Sigmoid colon (tissue), 3 donors: Measurements from ENCODE around the gene PACRG.

Experiments
- POLR2A ChIP-seq, 2 donors: fragments of 450-650 bp; IDR thresholded peaks; one replicate each; pipeline ENCODE4 v1.6.1; 2016; ENCODE audit warnings: antibody characterized with exemption in 2 of 2, mild to moderate bottlenecking in 2 of 2, moderate library complexity in 2 of 2
- TF ChIP-seq, protein P1 (sequence below), 4 experiments: fragments of 450-650 bp in 3 of 4; fragments of 200-600 bp in 1 of 4; IDR thresholded peaks; one replicate each; pipeline ENCODE4 v1.5.1; 2016 to 2019; ENCODE audit warnings: antibody characterized with exemption in 4 of 4, mild to moderate bottlenecking in 3 of 4, moderate library complexity in 2 of 4

DNA sequence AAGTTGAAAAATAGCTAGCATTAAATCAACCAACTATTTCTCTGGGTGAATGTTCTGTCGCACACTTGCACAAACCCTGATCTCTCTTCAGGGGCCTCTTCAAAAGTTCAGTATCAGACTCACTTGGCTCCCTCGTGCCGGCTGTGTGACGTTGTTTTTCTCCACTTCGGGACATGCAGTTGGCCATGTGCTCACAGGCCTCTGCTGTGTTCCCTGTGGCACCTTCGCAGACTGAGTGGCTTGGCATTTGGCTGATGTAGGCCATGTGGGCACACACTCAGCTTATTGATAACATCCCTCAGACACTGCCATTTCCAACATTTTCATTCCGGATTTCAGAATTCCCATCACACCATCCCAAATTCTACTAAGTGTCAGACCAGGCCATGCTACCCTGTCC is 49.3 kb downstream of the PACRG start:
- no peak for TF ChIP-seq POLR2A (IDR thresholded peaks at IDR 0.05)
- TF ChIP-seq, protein P1, sequence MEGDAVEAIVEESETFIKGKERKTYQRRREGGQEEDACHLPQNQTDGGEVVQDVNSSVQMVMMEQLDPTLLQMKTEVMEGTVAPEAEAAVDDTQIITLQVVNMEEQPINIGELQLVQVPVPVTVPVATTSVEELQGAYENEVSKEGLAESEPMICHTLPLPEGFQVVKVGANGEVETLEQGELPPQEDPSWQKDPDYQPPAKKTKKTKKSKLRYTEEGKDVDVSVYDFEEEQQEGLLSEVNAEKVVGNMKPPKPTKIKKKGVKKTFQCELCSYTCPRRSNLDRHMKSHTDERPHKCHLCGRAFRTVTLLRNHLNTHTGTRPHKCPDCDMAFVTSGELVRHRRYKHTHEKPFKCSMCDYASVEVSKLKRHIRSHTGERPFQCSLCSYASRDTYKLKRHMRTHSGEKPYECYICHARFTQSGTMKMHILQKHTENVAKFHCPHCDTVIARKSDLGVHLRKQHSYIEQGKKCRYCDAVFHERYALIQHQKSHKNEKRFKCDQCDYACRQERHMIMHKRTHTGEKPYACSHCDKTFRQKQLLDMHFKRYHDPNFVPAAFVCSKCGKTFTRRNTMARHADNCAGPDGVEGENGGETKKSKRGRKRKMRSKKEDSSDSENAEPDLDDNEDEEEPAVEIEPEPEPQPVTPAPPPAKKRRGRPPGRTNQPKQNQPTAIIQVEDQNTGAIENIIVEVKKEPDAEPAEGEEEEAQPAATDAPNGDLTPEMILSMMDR (IDR thresholded peaks at IDR 0.05), result no peak
